B cell (primary cell): ENCODE results near the gene GPD1.

Source experiments
- EZH2 ChIP-seq: IDR thresholded peaks from 2 replicates; pipeline ENCODE4 v1.6.1; 2012; ENCODE audit warnings: borderline replicate concordance, low read depth, mild to moderate bottlenecking, moderate library complexity, low read length; ENCODE audit not compliant: insufficient read depth, poor library complexity, severe bottlenecking
- TF ChIP-seq, protein P1 (sequence below): fragments of 200-600 bp; IDR thresholded peaks from one replicate; pipeline ENCODE4 v1.8.0; 2022; ENCODE audit warnings: antibody characterized with exemption, mild to moderate bottlenecking

DNA sequence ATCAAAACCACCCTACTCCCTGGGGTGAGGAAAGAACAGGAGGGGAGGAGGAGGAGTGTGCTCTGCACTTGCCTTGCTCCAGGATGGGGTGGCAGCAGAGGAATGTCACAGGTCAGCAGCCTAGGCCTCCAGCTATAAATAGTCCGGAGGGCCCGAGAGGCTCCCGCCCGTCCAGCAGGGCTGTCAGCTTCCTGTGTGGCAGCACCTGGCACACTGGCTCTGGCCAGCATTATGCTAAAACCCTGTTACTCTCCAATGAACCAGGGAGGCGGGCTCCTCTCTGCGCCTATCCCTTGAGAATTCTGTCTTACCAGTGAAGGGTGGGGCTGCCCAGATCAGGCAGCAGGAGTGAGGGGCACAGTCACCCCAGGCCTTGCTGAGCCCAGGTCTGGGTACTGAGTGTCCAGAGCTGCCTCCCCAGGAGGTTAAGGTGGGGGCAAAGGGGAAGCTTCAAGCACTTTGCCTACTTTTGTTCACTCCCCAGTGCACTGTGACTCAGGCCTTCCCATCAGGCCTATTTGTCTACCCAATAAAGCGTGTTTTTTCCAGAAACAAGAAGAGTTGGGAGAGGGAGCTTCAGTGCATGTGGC, 7.0 kb downstream of the GPD1 start:
- TF ChIP-seq, protein P1, sequence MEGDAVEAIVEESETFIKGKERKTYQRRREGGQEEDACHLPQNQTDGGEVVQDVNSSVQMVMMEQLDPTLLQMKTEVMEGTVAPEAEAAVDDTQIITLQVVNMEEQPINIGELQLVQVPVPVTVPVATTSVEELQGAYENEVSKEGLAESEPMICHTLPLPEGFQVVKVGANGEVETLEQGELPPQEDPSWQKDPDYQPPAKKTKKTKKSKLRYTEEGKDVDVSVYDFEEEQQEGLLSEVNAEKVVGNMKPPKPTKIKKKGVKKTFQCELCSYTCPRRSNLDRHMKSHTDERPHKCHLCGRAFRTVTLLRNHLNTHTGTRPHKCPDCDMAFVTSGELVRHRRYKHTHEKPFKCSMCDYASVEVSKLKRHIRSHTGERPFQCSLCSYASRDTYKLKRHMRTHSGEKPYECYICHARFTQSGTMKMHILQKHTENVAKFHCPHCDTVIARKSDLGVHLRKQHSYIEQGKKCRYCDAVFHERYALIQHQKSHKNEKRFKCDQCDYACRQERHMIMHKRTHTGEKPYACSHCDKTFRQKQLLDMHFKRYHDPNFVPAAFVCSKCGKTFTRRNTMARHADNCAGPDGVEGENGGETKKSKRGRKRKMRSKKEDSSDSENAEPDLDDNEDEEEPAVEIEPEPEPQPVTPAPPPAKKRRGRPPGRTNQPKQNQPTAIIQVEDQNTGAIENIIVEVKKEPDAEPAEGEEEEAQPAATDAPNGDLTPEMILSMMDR, result no peak
- TF ChIP-seq EZH2, result no peak
